Measurements from ENCODE around the gene TNFRSF8.

TNFRSF8 gene

GRCh38 chr1:12140515-12141162 is 77.5 kb downstream of the TNFRSF8 start:
- no peak for DNase-seq (ENCODE audit: low read depth in 2 of 3, low spot score in 2 of 3)

- no peak for DNase-seq (ENCODE audit: low read depth in 2 of 3, low spot score in 2 of 3)
These were observed 78.2 kb downstream of the TNFRSF8 start for GRCh38 chr1:12141163-12141850.

- no peak for DNase-seq (ENCODE audit: low read depth in 2 of 3, low spot score in 2 of 3)
These were observed 79.2 kb downstream of the TNFRSF8 start for GRCh38 chr1:12142141-12142823.

- no peak for DNase-seq (ENCODE audit: low read depth in 2 of 3, low spot score in 2 of 3)
These were observed 80.0 kb downstream of the TNFRSF8 start for GRCh38 chr1:12142891-12143630.

GRCh38 chr1:12143631-12144155 is 80.6 kb downstream of the TNFRSF8 start:
- DNase-seq (ENCODE audit: low read depth in 2 of 3, low spot score in 2 of 3), result no peak

- no peak for DNase-seq (ENCODE audit: low read depth in 2 of 3, low spot score in 2 of 3)
These were observed 81.1 kb downstream of the TNFRSF8 start for GRCh38 chr1:12144236-12144635.

- no peak for DNase-seq (ENCODE audit: low read depth in 2 of 3, low spot score in 2 of 3)
These were observed 81.9 kb downstream of the TNFRSF8 start for GRCh38 chr1:12144969-12145368.

GRCh38 chr1:12145616-12146342 is 82.7 kb downstream of the TNFRSF8 start:
- DNase-seq (ENCODE audit: low read depth in 2 of 3, low spot score in 2 of 3), result no peak

GRCh38 chr1:12146343-12147112 is 83.4 kb downstream of the TNFRSF8 start:
- DNase-seq (ENCODE audit: low read depth in 2 of 3, low spot score in 2 of 3), result no peak

GRCh38 chr1:12147201-12147701 is 84.1 kb downstream of the TNFRSF8 start:
- DNase-seq (ENCODE audit: low read depth in 2 of 3, low spot score in 2 of 3), result no peak

GRCh38 chr1:12148160-12148957 is 85.3 kb downstream of the TNFRSF8 start:
- no peak for DNase-seq (ENCODE audit: low read depth in 2 of 3, low spot score in 2 of 3)

- no peak for DNase-seq (ENCODE audit: low read depth in 2 of 3, low spot score in 2 of 3)
These were observed 86.1 kb downstream of the TNFRSF8 start for GRCh38 chr1:12148958-12149790.

GRCh38 chr1:12149791-12150175 is 86.7 kb downstream of the TNFRSF8 start:
- DNase-seq (ENCODE audit: low read depth in 2 of 3, low spot score in 2 of 3), result no peak

- no peak for DNase-seq (ENCODE audit: low read depth in 2 of 3, low spot score in 2 of 3)
These were observed 87.5 kb downstream of the TNFRSF8 start for GRCh38 chr1:12150456-12151200.

- no peak for DNase-seq (ENCODE audit: low read depth in 2 of 3, low spot score in 2 of 3)
These were observed 88.4 kb downstream of the TNFRSF8 start for GRCh38 chr1:12151465-12151864.

- no peak for DNase-seq (ENCODE audit: low read depth in 2 of 3, low spot score in 2 of 3)
These were observed 89.2 kb downstream of the TNFRSF8 start for GRCh38 chr1:12152113-12152891.
